ENCODE measurements around the gene CRIP3. TPM values are rescaled to one million over a fixed set of nuclear protein-coding genes. Genes with fewer than 3 reads are reported as not detected.

CRIP3 gene
- total RNA-seq, 1 experiment from 2014 or later = 5.7 TPM

DNA sequence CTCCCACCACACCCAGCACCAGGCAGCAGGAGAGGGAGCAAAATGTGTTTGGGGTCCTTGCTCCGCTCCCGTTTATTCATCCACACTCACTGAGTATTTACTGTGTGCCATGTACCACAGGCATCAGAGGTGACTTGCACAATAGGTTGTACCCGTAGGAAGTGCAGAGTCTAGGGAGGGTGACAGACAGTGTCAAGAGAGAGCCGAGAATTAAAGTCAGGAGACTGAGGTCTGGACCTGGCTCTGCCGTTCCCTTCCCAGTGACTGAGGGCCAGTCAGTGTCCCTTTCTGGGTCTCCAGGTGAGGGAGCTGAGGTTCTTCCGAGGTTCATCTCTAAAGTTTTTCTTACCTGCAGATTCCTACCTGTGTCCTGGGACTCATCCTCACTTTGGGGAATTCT lies 43.1 kb downstream of the CRIP3 start:
- BruUV-seq (replicated peaks) = no TSS peak
- H3K4me2 ChIP-seq = no peak overlapping the region
- no peaks in the 10 kb centered on the region for H3K79me2 ChIP-seq (ENCODE audit: low read depth)
- TF ChIP-seq, protein P1, sequence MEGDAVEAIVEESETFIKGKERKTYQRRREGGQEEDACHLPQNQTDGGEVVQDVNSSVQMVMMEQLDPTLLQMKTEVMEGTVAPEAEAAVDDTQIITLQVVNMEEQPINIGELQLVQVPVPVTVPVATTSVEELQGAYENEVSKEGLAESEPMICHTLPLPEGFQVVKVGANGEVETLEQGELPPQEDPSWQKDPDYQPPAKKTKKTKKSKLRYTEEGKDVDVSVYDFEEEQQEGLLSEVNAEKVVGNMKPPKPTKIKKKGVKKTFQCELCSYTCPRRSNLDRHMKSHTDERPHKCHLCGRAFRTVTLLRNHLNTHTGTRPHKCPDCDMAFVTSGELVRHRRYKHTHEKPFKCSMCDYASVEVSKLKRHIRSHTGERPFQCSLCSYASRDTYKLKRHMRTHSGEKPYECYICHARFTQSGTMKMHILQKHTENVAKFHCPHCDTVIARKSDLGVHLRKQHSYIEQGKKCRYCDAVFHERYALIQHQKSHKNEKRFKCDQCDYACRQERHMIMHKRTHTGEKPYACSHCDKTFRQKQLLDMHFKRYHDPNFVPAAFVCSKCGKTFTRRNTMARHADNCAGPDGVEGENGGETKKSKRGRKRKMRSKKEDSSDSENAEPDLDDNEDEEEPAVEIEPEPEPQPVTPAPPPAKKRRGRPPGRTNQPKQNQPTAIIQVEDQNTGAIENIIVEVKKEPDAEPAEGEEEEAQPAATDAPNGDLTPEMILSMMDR (conservative IDR thresholded peaks at IDR 0.05) = no peak
- TF ChIP-seq EZH2 (IDR thresholded peaks at IDR 0.05; ENCODE audit: low read depth) = no peak
- CTCF ChIA-PET = interaction anchor here (0.5 kb wide), 1 partner anchor 88 kb away, joined by 7 read pairs; no protein-coding TSS in a partner anchor
- H2AFZ ChIP-seq = no peak overlapping the region
- H3F3A ChIP-seq (ENCODE audit: insufficient read depth, low read depth) = no peaks in the 10 kb centered on the region
- no peaks in the 10 kb centered on the region for H3K9me2 ChIP-seq (ENCODE audit: insufficient read depth)
- no peaks in the 10 kb centered on the region for H4K20me1 ChIP-seq (ENCODE audit: insufficient read depth)
- no peaks in the 10 kb centered on the region for H3K9me3 ChIP-seq (ENCODE audit: insufficient read depth, low read depth)
- no peak overlapping the region for H3K4me3 ChIP-seq
- POLR2A ChIA-PET (ENCODE audit: unreplicated experiment) = no interaction called here
- no peak overlapping the region for H3K27ac ChIP-seq
- H3K36me3 ChIP-seq (ENCODE audit: low read depth) = no peaks in the 10 kb centered on the region
- intact Hi-C loops (cut with micrococcal nuclease; ENCODE audit: unreplicated experiment) = no loop called here
- DNase-seq = no peak
- no peaks in the 10 kb centered on the region for H3K4me1 ChIP-seq (replicated peaks; ENCODE audit: insufficient read depth)
- no peaks in the 10 kb centered on the region for H3K27me3 ChIP-seq (ENCODE audit: insufficient read depth, low read depth)

DNA sequence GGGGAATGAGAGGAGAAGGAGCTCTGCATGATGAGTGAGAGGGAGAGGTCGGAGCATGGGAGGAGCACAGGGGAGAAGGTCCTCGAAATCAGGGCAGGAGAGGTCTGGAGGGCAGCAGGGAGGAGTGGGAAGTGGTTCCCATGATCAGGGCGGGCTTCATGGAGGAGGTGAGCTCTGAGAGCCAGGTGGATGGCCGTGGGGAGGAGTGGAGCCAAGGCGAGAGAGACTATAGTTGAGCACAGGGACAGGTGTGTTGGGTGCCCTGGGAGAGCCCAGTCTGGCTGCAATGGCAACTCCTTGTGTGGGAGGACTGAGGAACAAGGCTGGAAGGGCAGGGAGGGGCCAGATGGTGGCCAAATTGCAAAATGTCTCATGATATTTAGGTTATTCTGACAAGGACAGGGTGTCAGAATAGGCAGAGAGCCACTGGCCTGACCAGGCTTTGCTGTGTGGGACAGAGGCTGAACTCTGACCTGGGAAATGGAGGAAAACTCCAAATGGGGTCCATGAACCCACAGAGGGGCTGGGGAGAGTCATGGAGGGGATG lies 44.0 kb downstream of the CRIP3 start:
- H3K4me1 ChIP-seq (replicated peaks; ENCODE audit: insufficient read depth) = no peaks in the 10 kb centered on the region
- no peaks in the 10 kb centered on the region for H3K9me2 ChIP-seq (ENCODE audit: insufficient read depth)
- no peak overlapping the region for H2AFZ ChIP-seq
- H4K20me1 ChIP-seq (ENCODE audit: insufficient read depth) = no peaks in the 10 kb centered on the region
- no peaks in the 10 kb centered on the region for H3F3A ChIP-seq (ENCODE audit: insufficient read depth, low read depth)
- POLR2A ChIA-PET (ENCODE audit: unreplicated experiment) = no interaction called here
- H3K4me2 ChIP-seq = no peak overlapping the region
- TF ChIP-seq, protein P1 (conservative IDR thresholded peaks at IDR 0.05) = no peak
- CTCF ChIA-PET = interaction anchor here (1.1 kb wide), 1 partner anchor 232 kb away, joined by 6 read pairs; no protein-coding TSS in a partner anchor
- no peaks in the 10 kb centered on the region for H3K79me2 ChIP-seq (ENCODE audit: low read depth)
- intact Hi-C loops (cut with micrococcal nuclease; ENCODE audit: unreplicated experiment) = no loop called here
- no TSS peak for BruUV-seq (replicated peaks)
- DNase-seq = no peak
- H3K4me3 ChIP-seq = no peak overlapping the region
- no peak overlapping the region for H3K27ac ChIP-seq
- no peaks in the 10 kb centered on the region for H3K9me3 ChIP-seq (ENCODE audit: insufficient read depth, low read depth)
- H3K36me3 ChIP-seq (ENCODE audit: low read depth) = no peaks in the 10 kb centered on the region
- H3K27me3 ChIP-seq (ENCODE audit: insufficient read depth, low read depth) = no peaks in the 10 kb centered on the region

DNA sequence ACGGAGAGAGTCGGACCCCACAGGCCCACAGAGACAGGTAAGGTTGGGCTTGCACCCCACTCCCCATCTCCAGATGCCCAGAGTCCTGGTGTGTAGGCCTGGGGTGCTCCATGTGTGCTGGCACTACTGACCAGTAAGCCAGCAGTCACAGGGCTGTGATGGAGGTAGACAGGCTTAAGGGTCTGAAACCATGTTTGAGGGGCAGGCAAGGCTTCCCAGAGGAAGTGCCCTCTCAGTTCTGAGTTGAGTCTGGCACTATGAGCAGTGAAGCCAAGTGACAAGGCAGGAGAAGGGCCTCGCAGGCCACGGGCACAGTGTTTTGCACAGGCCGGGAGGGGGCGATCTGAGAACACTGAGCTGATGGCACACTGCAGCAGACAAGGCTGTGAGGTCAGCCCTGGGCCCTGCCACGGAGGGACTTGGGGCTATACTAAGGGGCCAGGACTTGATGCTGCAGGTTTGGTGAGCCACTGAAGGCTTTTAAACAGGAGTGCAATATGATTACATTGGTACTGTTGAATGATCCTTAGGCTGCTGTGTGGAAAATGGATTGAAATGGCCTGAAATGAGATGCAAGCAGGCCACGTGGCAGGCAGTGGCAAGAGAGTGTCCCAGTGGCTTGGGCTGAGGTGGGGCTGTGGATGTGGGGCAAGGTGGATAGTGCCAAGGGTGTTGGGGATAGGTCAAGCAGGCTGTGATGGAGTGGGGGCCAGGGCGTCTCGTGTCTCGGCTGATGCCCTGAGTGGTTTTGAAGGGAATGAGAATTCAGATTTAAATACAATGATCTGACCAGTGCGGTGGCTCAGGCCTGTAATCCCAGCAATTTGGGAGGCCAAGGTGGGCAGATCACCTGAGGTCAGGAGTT lies 45.1 kb downstream of the CRIP3 start:
- POLR2A ChIA-PET (ENCODE audit: unreplicated experiment) = interaction anchor here (0.5 kb wide), 1 partner anchor 665 kb away, joined by 7 read pairs; no protein-coding TSS in a partner anchor
- no peak overlapping the region for H3K4me3 ChIP-seq
- no peak for TF ChIP-seq EZH2 (IDR thresholded peaks at IDR 0.05; ENCODE audit: low read depth)
- TF ChIP-seq, protein P1 (conservative IDR thresholded peaks at IDR 0.05) = peak; percentile 83
- H3K9me2 ChIP-seq (ENCODE audit: insufficient read depth) = no peaks in the 10 kb centered on the region
- intact Hi-C loops (cut with micrococcal nuclease; ENCODE audit: unreplicated experiment) = loop anchor here (1.0 kb wide), 3 partner anchors 71 to 233 kb away; no protein-coding TSS in a partner anchor
- H2AFZ ChIP-seq = no peak overlapping the region
- no peaks in the 10 kb centered on the region for H3K4me1 ChIP-seq (replicated peaks; ENCODE audit: insufficient read depth)
- H3F3A ChIP-seq (ENCODE audit: insufficient read depth, low read depth) = no peaks in the 10 kb centered on the region
- H3K9me3 ChIP-seq (ENCODE audit: insufficient read depth, low read depth) = no peaks in the 10 kb centered on the region
- no peak overlapping the region for H3K27ac ChIP-seq
- no peaks in the 10 kb centered on the region for H3K79me2 ChIP-seq (ENCODE audit: low read depth)
- H3K4me2 ChIP-seq = no peak overlapping the region
- H3K36me3 ChIP-seq (ENCODE audit: low read depth) = no peaks in the 10 kb centered on the region
- H3K27me3 ChIP-seq (ENCODE audit: insufficient read depth, low read depth) = no peaks in the 10 kb centered on the region
- BruUV-seq (replicated peaks) = no TSS peak
- CTCF ChIA-PET = interaction anchor here (0.5 to 2.0 kb wide), 4 partner anchors 15 to 233 kb away, joined by 3 to 6 read pairs (median 4); no protein-coding TSS in a partner anchor
- DNase-seq = peak in 1 of 2 experiments; percentile 74
- no peaks in the 10 kb centered on the region for H4K20me1 ChIP-seq (ENCODE audit: insufficient read depth)

Measured in PC-9 (cell line).